Stimulated activated CD4-positive, alpha-beta T cell treated with anti-CD3 and anti-CD28 coated beads, Interleukin-1b, Interleukin-23, amount 100 ng/mL, for 48 hours (primary cell): ENCODE data around the gene RASGRF1.
"Not testable (repeated sequence)": the region's sequence is repeated elsewhere in the genome, so short reads cannot be mapped to it uniquely, and the experiment has no call there.

Experiments used
- DNase-seq: peaks from one replicate; pipeline ENCODE4 v3.0.0-alpha.2; 2020

The RASGRF1 gene

GRCh38 chr15:79035111-79035601, 55.4 kb downstream of the RASGRF1 start:
- no peak for DNase-seq

- no peak for DNase-seq
Observed at GRCh38 chr15:79034284-79034683, 56.3 kb downstream of the RASGRF1 start.

- DNase-seq: no peak
Observed at GRCh38 chr15:79032656-79033055, 57.9 kb downstream of the RASGRF1 start.

- no peak for DNase-seq
Observed at GRCh38 chr15:79031821-79032220, 58.8 kb downstream of the RASGRF1 start.

- no peak for DNase-seq
Observed at GRCh38 chr15:79031201-79031600, 59.4 kb downstream of the RASGRF1 start.

- DNase-seq: no peak
Observed at GRCh38 chr15:79030470-79030869, 60.1 kb downstream of the RASGRF1 start.

GRCh38 chr15:79028411-79028964, 62.1 kb downstream of the RASGRF1 start:
- peak; percentile 17 for DNase-seq

- no peak for DNase-seq
Observed at GRCh38 chr15:79027532-79028410, 62.8 kb downstream of the RASGRF1 start.

- DNase-seq: no peak
Observed at GRCh38 chr15:79025802-79026201, 64.8 kb downstream of the RASGRF1 start.

- DNase-seq: no peak
Observed at GRCh38 chr15:79025201-79025600, 65.4 kb downstream of the RASGRF1 start.

- DNase-seq: not testable (repeated sequence)
Observed at GRCh38 chr15:79024493-79024892, 66.1 kb downstream of the RASGRF1 start.

GRCh38 chr15:79023918-79024317, 66.7 kb downstream of the RASGRF1 start:
- DNase-seq: no peak

- DNase-seq: no peak
Observed at GRCh38 chr15:79023546-79023890, 67.1 kb downstream of the RASGRF1 start.

- DNase-seq: no peak
Observed at GRCh38 chr15:79018960-79019359, 71.6 kb downstream of the RASGRF1 start.

GRCh38 chr15:79017953-79018352, 72.6 kb downstream of the RASGRF1 start:
- no peak for DNase-seq

GRCh38 chr15:79016527-79017170, 73.9 kb downstream of the RASGRF1 start:
- DNase-seq: no peak

GRCh38 chr15:79015416-79015815, 75.2 kb downstream of the RASGRF1 start:
- DNase-seq: no peak

- DNase-seq: no peak
Observed at GRCh38 chr15:79010278-79010677, 80.3 kb downstream of the RASGRF1 start.

- DNase-seq: no peak
Observed at GRCh38 chr15:79009379-79009778, 81.2 kb downstream of the RASGRF1 start.

- DNase-seq: no peak
Observed at GRCh38 chr15:79008659-79009058, 81.9 kb downstream of the RASGRF1 start.

GRCh38 chr15:79007066-79007465, 83.5 kb downstream of the RASGRF1 start:
- DNase-seq: no peak

GRCh38 chr15:79006071-79006470, 84.5 kb downstream of the RASGRF1 start:
- DNase-seq: no peak

GRCh38 chr15:79004336-79004735, 86.2 kb downstream of the RASGRF1 start:
- no peak for DNase-seq

- no peak for DNase-seq
Observed at GRCh38 chr15:79003896-79004295, 86.7 kb downstream of the RASGRF1 start.
